Endothelial cell of umbilical vein (primary cell): ENCODE measurements around the gene TBX5. TPM values are rescaled to one million over a fixed set of nuclear protein-coding genes. Genes with fewer than 3 reads are reported as not detected.

Source experiments
- BruUV-seq: library from RNA; stranded (reverse); fragments of 400-500 nt; replicated peaks from 2 replicates; lab custom pipeline; 2021; lab: Mats Ljungman, UMichigan
- CTCF ChIA-PET: fragments of 300-600, 350-600 bp; sonication (Branson Sonifier 250); formaldehyde crosslinking; loops from one replicate; lab custom pipeline; 2021; ENCODE audit warnings: antibody characterized with exemption, inconsistent platforms; lab: Charles Lee
- POLR2A ChIA-PET: fragments of 300-600, 350-600 bp; sonication (Branson Sonifier 250); formaldehyde crosslinking; loops from one replicate; lab custom pipeline; 2021; ENCODE audit warnings: antibody characterized with exemption, inconsistent platforms; lab: Charles Lee
- DNase-seq: peaks from one replicate; pipeline ENCODE4 v3.0.0-alpha.2; 2011; ENCODE audit warnings: low read depth, low spot score
- FAIRE-seq: peaks from 2 replicates; lab custom pipeline; 2011; peaks lifted over from hg19 to GRCh38; lab: Jason Lieb, UNC
- H2AFZ ChIP-seq: 2 replicates; pipeline ENCODE4 v1.6.0; 2012; ENCODE audit warnings: low read depth, low read length, control low read depth, inconsistent platforms
- H3K27ac ChIP-seq: 2 replicates; pipeline ENCODE4 v1.5.1; 2011; ENCODE audit warnings: low read depth, mild to moderate bottlenecking, control low read depth, low read length, moderate library complexity; ENCODE audit not compliant: insufficient read depth
- H3K27me3 ChIP-seq, 2 experiments: 2 replicates each; pipeline versions ENCODE4 v1.6.0 to v1.6.1; 2011; ENCODE audit warnings: low read length in 2 of 2, mixed read lengths in 1 of 2; ENCODE audit not compliant: control insufficient read depth in 2 of 2, insufficient read depth in 2 of 2
- H3K36me3 ChIP-seq, 2 experiments: 2 replicates in 1 of 2; 3 replicates in 1 of 2; pipeline ENCODE4 v1.5.1; 2011; ENCODE audit warnings: low read length in 2 of 2, mild to moderate bottlenecking in 1 of 2, moderate library complexity in 1 of 2; ENCODE audit not compliant: control insufficient read depth in 2 of 2, insufficient read depth in 2 of 2; ENCODE audit errors: extremely low read depth in 1 of 2
- H3K4me1 ChIP-seq: 3 replicates; pipeline ENCODE4 v1.5.1; 2011; ENCODE audit warnings: mild to moderate bottlenecking, low read length; ENCODE audit not compliant: control insufficient read depth, insufficient read depth; ENCODE audit errors: extremely low read depth
- H3K4me2 ChIP-seq: 2 replicates; pipeline ENCODE4 v1.6.1; 2011; ENCODE audit warnings: low read length, control low read depth, mixed read lengths; ENCODE audit not compliant: insufficient read depth
- H3K4me3 ChIP-seq, 3 experiments: fragments of 200-600 bp in 1 of 3; sonication (generic), shearing (Covaris generic) in 1 of 3; replicated peaks in 1 of 3; 2 replicates each; pipeline ENCODE4 v1.5.1; 2011 to 2016; ENCODE audit warnings: control low read depth in 3 of 3, low read length in 3 of 3, mild to moderate bottlenecking in 2 of 3, inconsistent platforms in 1 of 3, low read depth in 1 of 3, moderate library complexity in 1 of 3; ENCODE audit not compliant: insufficient read depth in 1 of 3
- H3K79me2 ChIP-seq: 2 replicates; pipeline ENCODE4 v1.6.0; 2012; ENCODE audit warnings: low read length, inconsistent platforms; ENCODE audit not compliant: control insufficient read depth, insufficient read depth
- H3K9ac ChIP-seq: replicated peaks from 2 replicates; pipeline ENCODE3; 2011; ENCODE audit warnings: low read length, control low read depth; ENCODE audit not compliant: insufficient read depth; ENCODE audit errors: extremely low read depth
- H3K9me1 ChIP-seq: replicated peaks from 3 replicates; pipeline ENCODE4 v1.6.0; 2011; ENCODE audit warnings: mild to moderate bottlenecking, low read length; ENCODE audit not compliant: control insufficient read depth, insufficient read depth; ENCODE audit errors: extremely low read depth
- H3K9me3 ChIP-seq: replicated peaks from 2 replicates; pipeline ENCODE4 v1.5.1; 2012; ENCODE audit warnings: low read length, inconsistent platforms; ENCODE audit not compliant: control insufficient read depth, insufficient read depth
- H4K20me1 ChIP-seq: replicated peaks from 2 replicates; pipeline ENCODE3; 2011; ENCODE audit warnings: mild to moderate bottlenecking, low read length; ENCODE audit not compliant: control insufficient read depth, insufficient read depth; ENCODE audit errors: extremely low read depth
- CTCF ChIP-seq, 2 donors: IDR thresholded peaks; 1 replicate in 1 of 2; 2 replicates in 1 of 2; pipeline ENCODE4 v1.5.1; 2011; ENCODE audit warnings: low read length in 2 of 2, mild to moderate bottlenecking in 2 of 2, moderate library complexity in 2 of 2, control low read depth in 1 of 2, inconsistent platforms in 1 of 2, low read depth in 1 of 2; ENCODE audit not compliant: insufficient read depth in 1 of 2; ENCODE audit errors: extremely low read depth in 1 of 2
- EZH2 ChIP-seq: IDR thresholded peaks from 2 replicates; pipeline ENCODE4 v1.6.1; 2012; ENCODE audit warnings: borderline replicate concordance, low read depth, mild to moderate bottlenecking, moderate library complexity, low read length, inconsistent platforms; ENCODE audit not compliant: severe bottlenecking
- FOS ChIP-seq: IDR thresholded peaks from 2 replicates; pipeline ENCODE4 v1.6.1; 2011; ENCODE audit warnings: mild to moderate bottlenecking, low read length, moderate library complexity, borderline replicate concordance; ENCODE audit not compliant: insufficient read depth
- GATA2 ChIP-seq: IDR thresholded peaks from 2 replicates; pipeline ENCODE4 v1.7.0; 2011; ENCODE audit warnings: low read depth, mild to moderate bottlenecking, moderate library complexity, mixed read lengths, low read length; ENCODE audit not compliant: insufficient read length, insufficient read depth
- JUN ChIP-seq: IDR thresholded peaks from 2 replicates; pipeline ENCODE4 v1.6.1; 2011; ENCODE audit warnings: borderline replicate concordance, low read depth; ENCODE audit not compliant: insufficient read length, insufficient read depth
- MAX ChIP-seq: IDR thresholded peaks from 2 replicates; pipeline ENCODE4 v1.6.1; 2011; ENCODE audit not compliant: insufficient read depth, insufficient read length
- MYC ChIP-seq: IDR thresholded peaks from one replicate; pipeline ENCODE4 v1.6.1; 2011; ENCODE audit warnings: mild to moderate bottlenecking, low read depth, low read length
- POLR2A ChIP-seq: IDR thresholded peaks from 2 replicates; pipeline ENCODE4 v1.6.1; 2012; ENCODE audit warnings: low read depth, mild to moderate bottlenecking, control low read depth, low read length
- POLR2AphosphoS5 ChIP-seq: IDR thresholded peaks from 2 replicates; pipeline ENCODE4 v1.6.1; 2012; ENCODE audit warnings: low read depth, mild to moderate bottlenecking, control low read depth, low read length, moderate library complexity; ENCODE audit not compliant: insufficient read depth
- dilution Hi-C: fragments of 300-500 bp; cut with MboI; formaldehyde crosslinking; loops from one replicate; pipeline ENCODE4 v1.15.0; 2019; ENCODE audit warnings: low sequenced_read_pairs; ENCODE audit not compliant: extremely low pct_ligation_motif_present
- intact Hi-C: fragments of 100-400 bp; cut with micrococcal nuclease; formaldehyde crosslinking; loops from one replicate; pipeline ENCODE4 v1.10.0; 2022
- polyA plus RNA-seq, 4 experiments: library from polyadenylated mRNA; depleted of rRNA in 3 of 4; stranded (reverse) in 3 of 4; unstranded in 1 of 4; fragments of >200 nt; gene quantifications; 2 replicates each; pipeline versions ENCODE4 v1.2.1 to v1.2.3, GENCODE V29; 2011 to 2012; ENCODE audit warnings: missing spikeins in 1 of 4
- total RNA-seq: library from RNA; stranded (reverse); gene quantifications from 2 replicates; pipeline ENCODE4 v1.2.3, GENCODE V29; 2021

Gene TBX5
- total and polyA plus RNA-seq, 2 donors (not counting 3 experiments of a cell fraction or from before 2014, with no cell fraction given): not detected

- no peaks in the 10 kb centered on the region for H3K27me3 ChIP-seq
- H3K36me3 ChIP-seq: no peaks in the 10 kb centered on the region
- no peak overlapping the region for H3K4me3 ChIP-seq
- H4K20me1 ChIP-seq: no peaks in the 10 kb centered on the region
- H2AFZ ChIP-seq: no peak overlapping the region
- DNase-seq: no peak
- no peaks in the 10 kb centered on the region for H3K9me1 ChIP-seq
- BruUV-seq: no TSS peak
- no peak overlapping the region for H3K4me2 ChIP-seq
- intact Hi-C loops: no loop called here
- H3K4me1 ChIP-seq: no peaks in the 10 kb centered on the region
- no peaks in the 10 kb centered on the region for H3K79me2 ChIP-seq
- ChIA-PET POLR2A (no interaction called here), CTCF (no interaction called here)
- TF ChIP-seq MYC (no peak), POLR2AphosphoS5 (no peak), CTCF (IDR thresholded peaks at IDR 0.05; ENCODE audit: extremely low read depth in 1 of 2, insufficient read depth in 1 of 2, low read depth in 1 of 2, low read length in 2 of 2) (no peak), POLR2A (no peak), FOS (no peak), MAX (no peak), GATA2 (no peak), JUN (no peak), EZH2 (no peak)
- H3K27ac ChIP-seq: no peak overlapping the region
- FAIRE-seq: no peak
- peaks cover 3% of the 10 kb centered on the region for H3K9me3 ChIP-seq
- dilution Hi-C loops: no loop called here
- H3K9ac ChIP-seq: no peak overlapping the region
Observed at GRCh38 chr12:114305446-114305845, 100.5 kb downstream of the TBX5 start.
